ENCODE results near the gene GLYATL1.

The GLYATL1 gene

GRCh38 chr11:58939277-58939676, at the start of gene GLYATL1:
Gene GLYATL1, plus strand, starts transcription at chr11:58939488. Its CDS starts 7,600 bp downstream, at chr11:58947088.
- no peak within 1 kb of the TSS for H3K4me3 ChIP-seq (ENCODE audit: low read depth, low read length)
- no peak for DNase-seq (ENCODE audit: low read depth)
- TF ChIP-seq CTCF (IDR thresholded peaks at IDR 0.05; ENCODE audit: insufficient read depth, low read depth, low read length, missing control alignments): no peak

GRCh38 chr11:58893899-58894298, 45.4 kb upstream of the GLYATL1 start:
- no peak for TF ChIP-seq CTCF (IDR thresholded peaks at IDR 0.05; ENCODE audit: insufficient read depth, low read depth, low read length, missing control alignments)
- DNase-seq (ENCODE audit: low read depth): no peak
- H3K4me3 ChIP-seq (ENCODE audit: low read depth, low read length): no peak overlapping the region

- no peak overlapping the region for H3K4me3 ChIP-seq (ENCODE audit: low read depth, low read length)
- TF ChIP-seq CTCF (IDR thresholded peaks at IDR 0.05; ENCODE audit: insufficient read depth, low read depth, low read length, missing control alignments): no peak
- DNase-seq (ENCODE audit: low read depth): no peak
Observed at GRCh38 chr11:58898106-58898505, 41.2 kb upstream of the GLYATL1 start.

GRCh38 chr11:58900479-58901420, 38.5 kb upstream of the GLYATL1 start:
- DNase-seq (ENCODE audit: low read depth): peak; percentile 66
- no peak overlapping the region for H3K4me3 ChIP-seq (ENCODE audit: low read depth, low read length)
- peak; percentile 66 for TF ChIP-seq CTCF (IDR thresholded peaks at IDR 0.05; ENCODE audit: insufficient read depth, low read depth, low read length, missing control alignments)

- no peak for DNase-seq (ENCODE audit: low read depth)
- no peak overlapping the region for H3K4me3 ChIP-seq (ENCODE audit: low read depth, low read length)
- TF ChIP-seq CTCF (IDR thresholded peaks at IDR 0.05; ENCODE audit: insufficient read depth, low read depth, low read length, missing control alignments): no peak
Observed at GRCh38 chr11:58902881-58903280, 36.4 kb upstream of the GLYATL1 start.

- no peak for TF ChIP-seq CTCF (IDR thresholded peaks at IDR 0.05; ENCODE audit: insufficient read depth, low read depth, low read length, missing control alignments)
- DNase-seq (ENCODE audit: low read depth): no peak
- H3K4me3 ChIP-seq (ENCODE audit: low read depth, low read length): no peak overlapping the region
Observed at GRCh38 chr11:58905011-58905720, 34.1 kb upstream of the GLYATL1 start.

Data from GM12865 (cell line).